HCT116 (cell line): Measurements from ENCODE around the gene TNFSF12. TPM values are rescaled to one million over a fixed set of nuclear protein-coding genes. Genes with fewer than 3 reads are reported as not detected.

Experiments used
- ATAC-seq: fragments of 200-7000 bp; cut with Tn5 transposase; 2 replicates; pipeline ENCODE4 v1.9.1; 2020; ENCODE audit warnings: mild to moderate bottlenecking, moderate library complexity
- BruUV-seq: library from RNA; stranded (reverse); fragments of 400-500 nt; replicated peaks from 2 replicates; lab custom pipeline; 2021; lab: Mats Ljungman, UMichigan
- CTCF ChIA-PET: fragments of 300-600 bp; sonication (Branson Sonifier 250); formaldehyde crosslinking; loops from one replicate; lab custom pipeline; 2021; ENCODE audit warnings: antibody characterized with exemption; lab: Charles Lee
- POLR2A ChIA-PET: fragments of 300-600, 350-600 bp; sonication (Branson Sonifier 250); formaldehyde crosslinking; loops from one replicate; lab custom pipeline; 2021; ENCODE audit warnings: antibody characterized with exemption; lab: Charles Lee
- RAD21 ChIA-PET, 2 experiments: fragments of 300-600 bp; sonication (Branson Sonifier 250); formaldehyde crosslinking; loops; one replicate each; lab custom pipeline; 2023; ENCODE audit warnings: low total read pairs in 2 of 2; ENCODE audit not compliant: uncharacterized antibody in 2 of 2, unreplicated experiment in 2 of 2, low non-redundant PET in 1 of 2; lab: Charles Lee
- DNase-seq: peaks from one replicate; pipeline ENCODE4 v3.0.0-alpha.2; 2010; ENCODE audit warnings: low read depth, low spot score
- H2AFZ ChIP-seq: fragments of 200-600 bp; shearing (Covaris generic), sonication (generic); 2 replicates; pipeline ENCODE4 v1.6.1; 2017; ENCODE audit warnings: low read depth, mixed run types, mixed read lengths, antibody characterized with exemption, low read length; ENCODE audit not compliant: poor library complexity, severe bottlenecking
- H3K27ac ChIP-seq: 2 replicates; pipeline ENCODE4 v1.5.1; 2012; ENCODE audit warnings: low read depth, low read length
- H3K27me3 ChIP-seq: fragments of 200-600 bp; sonication (generic); 2 replicates; pipeline ENCODE4 v1.6.1; 2016; ENCODE audit warnings: mixed run types, low read length, mixed read lengths; ENCODE audit not compliant: insufficient read depth
- H3K36me3 ChIP-seq, 2 experiments: fragments of 200-500 bp in 1 of 2; fragments of 200-600 bp in 1 of 2; sonication (Bioruptor generic) in 1 of 2; sonication (generic) in 1 of 2; 2 replicates each; pipeline versions ENCODE4 v1.5.1 to v1.6.1; 2014 to 2016; ENCODE audit warnings: low read length in 2 of 2, inconsistent platforms in 1 of 2, mixed read lengths in 1 of 2, mixed run types in 1 of 2; ENCODE audit not compliant: insufficient read depth in 2 of 2, control insufficient read depth in 1 of 2
- H3K4me1 ChIP-seq, 2 experiments: fragments of 200-600 bp in 1 of 2; sonication (generic) in 1 of 2; 2 replicates each; pipeline versions ENCODE4 v1.5.1 to v1.6.1; 2012 to 2017; ENCODE audit warnings: low read length in 2 of 2, inconsistent platforms in 1 of 2, mild to moderate bottlenecking in 1 of 2, mixed read lengths in 1 of 2, mixed run types in 1 of 2, moderate library complexity in 1 of 2; ENCODE audit not compliant: insufficient read depth in 2 of 2, control insufficient read depth in 1 of 2
- H3K4me2 ChIP-seq: fragments of 200-600 bp; sonication (generic); 2 replicates; pipeline ENCODE4 v1.6.1; 2017; ENCODE audit warnings: mixed run types, low read length, mixed read lengths
- H3K4me3 ChIP-seq, 2 experiments: fragments of 200-600 bp in 1 of 2; sonication (generic) in 1 of 2; replicated peaks in 1 of 2; 2 replicates each; pipeline ENCODE4 v1.5.1; 2011 to 2016; ENCODE audit warnings: low read length in 2 of 2, control low read depth in 1 of 2, low read depth in 1 of 2, mild to moderate bottlenecking in 1 of 2, mixed read lengths in 1 of 2, mixed run types in 1 of 2
- H3K79me2 ChIP-seq: fragments of 200-600 bp; sonication (generic); 2 replicates; pipeline ENCODE4 v1.6.1; 2017; ENCODE audit warnings: mild to moderate bottlenecking, mixed run types, low read length, moderate library complexity, mixed read lengths; ENCODE audit not compliant: insufficient read depth
- H3K9ac ChIP-seq: fragments of 200-600 bp; sonication (generic); 2 replicates; pipeline ENCODE4 v1.6.1; 2016; ENCODE audit warnings: low read length, mixed read lengths
- H3K9me2 ChIP-seq: fragments of 200-600 bp; sonication (generic), shearing (Covaris generic); 2 replicates; pipeline ENCODE4 v1.6.1; 2017; ENCODE audit warnings: mixed run types, mild to moderate bottlenecking, moderate library complexity; ENCODE audit not compliant: insufficient read depth
- H3K9me3 ChIP-seq, 2 experiments: fragments of 200-500 bp in 1 of 2; fragments of 200-600 bp in 1 of 2; sonication (Bioruptor generic) in 1 of 2; sonication (generic) in 1 of 2; 2 replicates each; pipeline ENCODE4 v1.6.1; 2014 to 2017; ENCODE audit warnings: low read length in 2 of 2, mixed read lengths in 2 of 2, inconsistent platforms in 1 of 2, low read depth in 1 of 2, mild to moderate bottlenecking in 1 of 2, mixed run types in 1 of 2, moderate library complexity in 1 of 2; ENCODE audit not compliant: control insufficient read depth in 1 of 2, insufficient read depth in 1 of 2
- H4K20me1 ChIP-seq: fragments of 200-600 bp; sonication (generic), shearing (Covaris generic); 2 replicates; pipeline ENCODE4 v1.6.1; 2017; ENCODE audit warnings: mixed run types, mild to moderate bottlenecking, moderate library complexity; ENCODE audit not compliant: insufficient read depth
- CBX3 ChIP-seq: IDR thresholded peaks from 2 replicates; pipeline ENCODE4 v1.6.1; 2012; ENCODE audit warnings: low read depth
- CTCF ChIP-seq, 3 experiments: fragments of 200-600 bp in 1 of 3; sonication (generic) in 1 of 3; IDR thresholded peaks in 2 of 3; conservative IDR thresholded peaks in 1 of 3; 2 replicates each; pipeline ENCODE4 v1.5.1; 2012 to 2017; ENCODE audit warnings: low read depth in 2 of 3, low read length in 2 of 3, antibody characterized with exemption in 1 of 3, borderline replicate concordance in 1 of 3, control low read depth in 1 of 3, mild to moderate bottlenecking in 1 of 3, mixed read lengths in 1 of 3, mixed run types in 1 of 3, moderate library complexity in 1 of 3; ENCODE audit not compliant: insufficient read depth in 1 of 3
- EGR1 ChIP-seq: IDR thresholded peaks from 2 replicates; pipeline ENCODE4 v1.6.1; 2012; ENCODE audit warnings: low read depth
- ELF1 ChIP-seq: IDR thresholded peaks from 2 replicates; pipeline ENCODE4 v1.6.1; 2012; ENCODE audit warnings: low read depth, borderline replicate concordance
- FOSL1 ChIP-seq: IDR thresholded peaks from 2 replicates; pipeline ENCODE4 v1.6.1; 2012; ENCODE audit warnings: low read depth
- JUND ChIP-seq: IDR thresholded peaks from 2 replicates; pipeline ENCODE4 v1.6.1; 2012
- POLR2A ChIP-seq: IDR thresholded peaks from 2 replicates; pipeline ENCODE4 v1.7.0; 2011; ENCODE audit warnings: borderline replicate concordance; ENCODE audit not compliant: insufficient read depth, insufficient read length; ENCODE audit errors: extremely low read depth
- POLR2AphosphoS5 ChIP-seq: IDR thresholded peaks from 2 replicates; pipeline ENCODE4 v1.6.1; 2011; ENCODE audit warnings: mild to moderate bottlenecking, low read depth, low read length, moderate library complexity
- RAD21 ChIP-seq: IDR thresholded peaks from 2 replicates; pipeline ENCODE4 v1.6.1; 2012; ENCODE audit warnings: low read depth, mild to moderate bottlenecking
- SIN3A ChIP-seq: IDR thresholded peaks from 2 replicates; pipeline ENCODE4 v1.6.1; 2012; ENCODE audit warnings: low read depth
- ZFX ChIP-seq: fragments of 450-650 bp; IDR thresholded peaks from 2 replicates; pipeline ENCODE4 v1.6.1; 2017
- intact Hi-C: fragments of 100-400 bp; cut with micrococcal nuclease; formaldehyde crosslinking; loops from 2 replicates; pipeline ENCODE4 v1.10.0; 2022
- total RNA-seq: library from RNA; stranded (reverse); gene quantifications from one replicate; pipeline ENCODE4 v1.2.1, GENCODE V29; 2021; ENCODE audit not compliant: unreplicated experiment

The TNFSF12 gene
- total RNA-seq, 1 experiment from 2014 or later, result 12.3 TPM

DNA sequence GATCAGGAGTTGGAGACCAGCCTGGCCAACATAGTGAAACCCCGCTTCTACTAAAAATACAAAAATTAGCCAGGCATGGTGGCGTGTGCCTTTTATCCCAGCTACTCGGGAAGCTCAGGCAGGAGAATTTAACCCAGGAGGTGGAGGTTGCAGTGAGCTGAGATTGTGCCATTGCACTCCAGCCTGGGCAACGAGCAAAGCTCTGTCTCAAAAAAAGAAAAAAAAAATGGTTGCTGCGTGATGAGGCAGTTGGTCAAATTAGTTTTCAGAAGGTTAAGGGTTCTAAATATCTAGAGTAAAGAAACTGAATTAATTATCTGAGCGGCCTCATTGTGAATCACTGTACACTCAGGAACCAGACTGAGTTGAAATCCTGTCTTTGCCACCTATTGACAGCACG is 27.1 kb downstream of the TNFSF12 start (continued):
- TF ChIP-seq CBX3 (no peak), RAD21 (no peak), JUND (no peak), SIN3A (no peak), EGR1 (no peak), FOSL1 (no peak), CTCF (IDR thresholded peaks at IDR 0.05 in 2 of 3, conservative IDR thresholded peaks at IDR 0.05 in 1 of 3; ENCODE audit: borderline replicate concordance in 1 of 3, insufficient read depth in 1 of 3, low read depth in 2 of 3, low read length in 2 of 3) (no peak), POLR2A (no peak), ELF1 (no peak)

GRCh38 chr17:7576432-7576937 is 27.6 kb downstream of the TNFSF12 start:
- DNase-seq (no peak), ATAC-seq (no peak)
- intact Hi-C loops, result no loop called here
- H3K4me3 ChIP-seq, result no peak overlapping the region
- peak; percentile 11; the same call in 1 of the 2 replicates for TF ChIP-seq POLR2AphosphoS5
- no peak for TF ChIP-seq ZFX
- no peak for TF ChIP-seq CTCF (IDR thresholded peaks at IDR 0.05 in 2 of 3, conservative IDR thresholded peaks at IDR 0.05 in 1 of 3; ENCODE audit: borderline replicate concordance in 1 of 3, insufficient read depth in 1 of 3, low read depth in 2 of 3, low read length in 2 of 3)
- no peak overlapping the region for H3K27ac ChIP-seq
- no peak overlapping the region for H3K4me2 ChIP-seq
- ChIA-PET RAD21 (no interaction called here), POLR2A (no interaction called here), CTCF (no interaction called here)
- H2AFZ ChIP-seq, result no peak overlapping the region
- H3K9ac ChIP-seq, result peak overlapping the region; percentile 19; the same call in 1 of the 2 replicates
- no TSS peak for BruUV-seq
- peaks cover 35% of the 10 kb centered on the region; the same call in 1 of the 2 replicates for H4K20me1 ChIP-seq
- peaks cover 33 to 55% of the 10 kb centered on the region in 2 experiments for H3K36me3 ChIP-seq
- H3K9me2 ChIP-seq, result no peaks in the 10 kb centered on the region
- H3K27me3 ChIP-seq, result no peaks in the 10 kb centered on the region
- peaks cover 3 to 76% of the 10 kb centered on the region in 2 experiments; a peak in 3 of 4 replicates for H3K4me1 ChIP-seq
- peaks cover 67% of the 10 kb centered on the region for H3K79me2 ChIP-seq
- H3K9me3 ChIP-seq, result no peaks in the 10 kb centered on the region
